Activated CD8-positive, alpha-beta memory T cell treated with anti-CD3 and anti-CD28 coated beads, Interleukin-2, amount 10 ng/mL, durations not matched to agents 7 days and 5 days (primary cell): ENCODE data around the gene GALNT14. TPM values are rescaled to one million over a fixed set of nuclear protein-coding genes. Genes with fewer than 3 reads are reported as not detected.

Experiments
- ATAC-seq: fragments of 150-1000 bp; cut with Tn5 transposase; one replicate; pipeline ENCODE4 v1.10.0; 2021; ENCODE audit warnings: moderate library complexity
- CTCF ChIA-PET: fragments of 350-600 bp; sonication (Branson Sonifier 250); formaldehyde crosslinking; loops from one replicate; lab custom pipeline; 2021; ENCODE audit warnings: antibody characterized with exemption; lab: Charles Lee
- DNase-seq: peaks from one replicate; pipeline ENCODE4 v3.0.0-alpha.2; 2020
- H3K27ac Mint-ChIP-seq: one replicate; pipeline ENCODE4 v1.8.0; 2021; ENCODE audit warnings: mild to moderate bottlenecking, mixed read lengths
- H3K27me3 Mint-ChIP-seq: one replicate; pipeline ENCODE4 v1.8.0; 2021; ENCODE audit warnings: mixed read lengths
- H3K36me3 Mint-ChIP-seq: one replicate; pipeline ENCODE4 v1.8.0; 2021; ENCODE audit warnings: mild to moderate bottlenecking, mixed read lengths
- H3K4me1 Mint-ChIP-seq: one replicate; pipeline ENCODE4 v1.8.0; 2021; ENCODE audit warnings: mixed read lengths
- H3K4me3 Mint-ChIP-seq: one replicate; pipeline ENCODE4 v1.8.0; 2021; ENCODE audit warnings: mild to moderate bottlenecking, moderate library complexity, mixed read lengths
- H3K9me3 Mint-ChIP-seq: one replicate; pipeline ENCODE4 v1.8.0; 2022; ENCODE audit warnings: low read depth, mixed read lengths
- total RNA-seq, 2 experiments: library from RNA; stranded (reverse); gene quantifications; one replicate each; pipeline ENCODE4 v1.2.3, GENCODE V29; 2021

The GALNT14 gene
- total RNA-seq, 2 experiments from 2014 or later = 0.42 TPM; not detected in 1

DNA sequence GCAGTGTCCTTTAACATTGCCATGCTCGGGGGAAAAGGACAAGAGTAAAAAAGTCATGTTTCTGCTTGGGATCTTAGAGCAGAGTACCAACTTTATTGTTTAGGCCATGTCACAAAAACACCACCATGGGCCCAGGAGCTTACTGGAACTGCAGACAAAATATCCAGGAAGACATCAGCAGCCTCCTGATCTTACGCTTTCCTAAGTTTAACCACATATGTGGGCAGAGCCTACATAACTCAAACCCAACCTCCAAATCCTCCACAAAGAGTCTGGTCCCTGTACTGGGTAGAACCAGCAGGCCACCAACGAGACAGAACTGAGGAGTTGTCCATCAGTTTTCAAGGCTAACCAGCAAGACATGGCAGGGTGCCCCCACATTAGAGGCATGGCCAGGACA is 10.3 kb downstream of the GALNT14 start:
- ATAC-seq (no peak), DNase-seq (no peak)
- Mint-ChIP-seq H3K27ac (no peak overlapping the region), H3K4me1 (no peaks in the 10 kb centered on the region), H3K4me3 (no peak overlapping the region), H3K36me3 (no peaks in the 10 kb centered on the region), H3K27me3 (peaks cover 40% of the 10 kb centered on the region), H3K9me3 (no peaks in the 10 kb centered on the region)
- CTCF ChIA-PET = no interaction called here

DNA sequence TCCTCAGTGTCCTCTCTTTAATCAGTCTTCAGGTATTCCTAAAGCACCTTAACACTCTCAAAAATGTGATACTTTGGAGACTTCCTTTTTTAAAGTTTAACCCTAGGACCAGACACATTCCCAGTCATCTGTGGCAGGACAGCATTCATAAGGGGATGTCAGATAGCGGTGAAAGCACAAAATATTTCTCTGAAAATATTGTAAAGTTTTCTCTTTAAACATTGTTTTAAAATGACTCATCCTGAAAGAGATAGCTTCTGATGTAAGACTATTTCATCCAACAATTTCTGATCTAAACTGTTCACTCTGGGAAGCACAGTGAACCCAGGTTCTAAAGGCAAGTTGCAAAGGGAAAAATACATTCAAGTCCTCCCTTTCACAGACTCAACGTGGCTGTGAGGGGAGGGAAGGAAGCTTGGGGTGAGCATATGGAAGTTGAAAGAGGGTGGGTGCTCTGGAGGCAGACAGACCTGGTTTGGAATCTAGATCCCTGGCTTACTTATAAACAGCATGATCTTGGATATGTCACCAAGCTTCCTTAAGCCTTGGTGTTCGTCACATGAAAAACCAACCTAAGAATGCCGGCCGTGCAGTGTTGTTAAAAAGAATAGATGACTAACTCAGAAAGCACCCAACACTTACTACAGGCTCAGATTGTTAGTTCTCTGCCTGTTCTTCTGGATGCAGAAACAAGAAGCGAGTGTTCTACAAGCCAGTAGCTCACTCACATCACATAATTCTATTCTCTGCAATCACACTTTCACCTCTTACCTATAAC is 12.1 kb downstream of the GALNT14 start:
- Mint-ChIP-seq H3K27me3 (peaks cover 39% of the 10 kb centered on the region), H3K4me1 (no peaks in the 10 kb centered on the region), H3K4me3 (no peak overlapping the region), H3K36me3 (no peaks in the 10 kb centered on the region), H3K9me3 (no peaks in the 10 kb centered on the region), H3K27ac (no peak overlapping the region)
- no peak for DNase-seq
- ATAC-seq = no peak
- CTCF ChIA-PET = interaction anchor here (1.5 kb wide), 1 partner anchor 12 kb away, joined by 4 read pairs; the partner anchor contains the start of gene GALNT14

DNA sequence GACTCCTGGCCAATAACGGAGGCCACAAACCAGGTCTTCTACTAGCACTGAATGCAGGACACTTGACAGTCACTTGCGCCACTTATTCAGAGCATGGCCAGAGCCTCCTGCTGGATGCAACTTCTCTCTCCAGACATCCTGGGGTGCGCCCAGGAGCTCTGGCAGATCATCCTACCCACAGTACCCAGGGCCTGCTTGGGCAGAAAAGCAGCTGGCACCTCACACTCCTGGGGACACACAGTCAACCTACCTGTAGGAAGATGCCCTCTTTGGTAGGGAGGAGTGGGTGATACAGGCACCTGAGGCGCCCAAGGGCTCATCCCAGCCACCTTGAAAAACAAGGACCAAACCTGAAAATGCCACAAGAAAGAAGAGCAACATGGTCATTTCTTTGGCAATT is 13.3 kb downstream of the GALNT14 start:
- no peaks in the 10 kb centered on the region for H3K36me3 Mint-ChIP-seq
- CTCF ChIA-PET = no interaction called here
- no peak overlapping the region for H3K27ac Mint-ChIP-seq

DNA sequence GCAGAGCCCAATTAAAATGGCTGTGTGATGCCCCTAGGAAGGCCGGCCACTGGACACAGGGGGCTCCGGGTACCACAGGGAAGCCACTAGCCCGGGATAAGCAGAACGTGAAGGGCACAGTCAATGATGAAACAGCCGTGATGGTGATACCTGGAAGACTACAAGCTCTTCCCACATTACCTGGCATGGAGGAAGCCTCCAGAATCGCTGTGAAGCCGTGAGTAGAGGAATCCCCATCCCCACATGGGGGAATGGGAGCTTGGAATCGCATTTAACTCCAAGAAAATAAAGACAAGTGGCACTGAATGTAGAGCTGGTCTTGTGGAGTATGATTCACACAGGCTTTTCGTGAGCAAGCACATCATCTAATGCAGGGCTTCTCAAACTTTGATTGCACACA is 16.1 kb downstream of the GALNT14 start:
- Mint-ChIP-seq H3K27ac (no peak overlapping the region), H3K9me3 (no peaks in the 10 kb centered on the region), H3K4me3 (no peak overlapping the region), H3K36me3 (no peaks in the 10 kb centered on the region), H3K27me3 (peaks cover 27% of the 10 kb centered on the region), H3K4me1 (no peaks in the 10 kb centered on the region)
- ATAC-seq = no peak
- no peak for DNase-seq
- CTCF ChIA-PET = no interaction called here

More for the DNA sequence above, 13.3 kb downstream of the GALNT14 start:
- Mint-ChIP-seq H3K4me3 (no peak overlapping the region), H3K4me1 (no peaks in the 10 kb centered on the region), H3K27me3 (peaks cover 39% of the 10 kb centered on the region), H3K9me3 (no peaks in the 10 kb centered on the region)
- ATAC-seq = no peak
- no peak for DNase-seq

DNA sequence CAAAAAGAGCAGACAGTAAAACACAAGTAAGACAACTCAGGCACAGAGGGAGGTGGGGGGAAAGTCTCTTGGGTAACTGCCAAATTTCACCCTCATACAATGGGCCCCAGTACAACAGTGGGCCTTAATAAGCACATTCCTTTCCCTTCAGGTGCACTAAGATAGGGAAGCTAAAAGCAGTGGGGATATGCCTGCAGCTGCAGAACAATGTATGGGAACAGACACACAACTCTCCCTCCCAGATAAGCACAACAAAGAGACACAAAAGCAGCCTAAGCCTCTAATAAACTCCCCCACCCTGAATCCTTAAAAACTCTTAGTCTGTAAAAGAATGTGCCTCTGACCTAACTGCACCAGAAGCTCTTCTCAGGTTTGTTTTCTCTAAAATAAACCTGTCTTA is 24.5 kb downstream of the GALNT14 start:
- no peaks in the 10 kb centered on the region for H3K4me1 Mint-ChIP-seq
- no peak overlapping the region for H3K27ac Mint-ChIP-seq
- CTCF ChIA-PET = no interaction called here
- peaks cover 15% of the 10 kb centered on the region for H3K27me3 Mint-ChIP-seq
- no peaks in the 10 kb centered on the region for H3K9me3 Mint-ChIP-seq
- ATAC-seq = no peak
- H3K36me3 Mint-ChIP-seq = no peaks in the 10 kb centered on the region
- H3K4me3 Mint-ChIP-seq = no peak overlapping the region
- DNase-seq = no peak

DNA sequence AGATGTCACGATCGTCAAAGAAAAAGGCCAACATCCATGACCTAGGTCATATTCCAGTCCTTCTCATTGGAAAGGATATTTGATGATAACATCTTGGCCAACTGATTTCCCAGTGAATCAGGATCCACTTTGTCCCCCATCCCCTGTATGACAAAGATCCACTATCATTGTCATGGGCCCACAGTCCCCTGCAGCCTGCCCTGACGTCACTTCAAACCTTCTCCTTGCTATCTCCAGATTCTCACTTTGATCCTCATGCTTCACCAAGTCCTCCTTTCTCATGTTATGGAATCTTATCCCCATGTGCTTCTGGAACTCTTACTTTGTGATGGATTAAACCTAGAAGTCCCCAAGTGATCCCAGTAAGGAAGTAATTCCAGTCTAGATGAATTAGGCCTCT is 25.7 kb downstream of the GALNT14 start:
- ATAC-seq (no peak), DNase-seq (no peak)
- Mint-ChIP-seq H3K27ac (no peak overlapping the region), H3K4me1 (no peaks in the 10 kb centered on the region), H3K36me3 (no peaks in the 10 kb centered on the region), H3K27me3 (peaks cover 15% of the 10 kb centered on the region), H3K9me3 (no peaks in the 10 kb centered on the region), H3K4me3 (no peak overlapping the region)
- CTCF ChIA-PET = no interaction called here

DNA sequence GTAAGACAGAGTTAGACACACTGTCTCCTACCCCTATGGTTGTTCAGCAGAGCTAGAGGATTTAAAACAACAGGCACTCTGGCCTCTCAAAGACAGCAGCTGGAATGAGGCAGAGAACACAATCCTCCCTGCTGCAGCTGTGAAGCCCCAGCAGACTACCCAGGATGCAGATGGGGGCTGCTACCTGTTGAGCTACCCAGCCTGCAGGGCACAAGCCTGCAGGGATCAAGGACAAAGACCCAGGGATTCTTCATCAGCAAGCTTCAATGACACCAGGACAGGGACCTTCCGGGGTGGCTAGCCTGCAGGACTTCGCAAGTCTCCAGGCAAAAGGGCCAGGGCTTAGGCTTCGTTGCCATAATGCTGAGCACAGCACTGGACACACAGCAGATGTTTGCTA is 27.2 kb downstream of the GALNT14 start:
- DNase-seq (no peak), ATAC-seq (no peak)
- no peaks in the 10 kb centered on the region for H3K9me3 Mint-ChIP-seq
- peaks cover 21% of the 10 kb centered on the region for H3K27me3 Mint-ChIP-seq
- no peaks in the 10 kb centered on the region for H3K4me1 Mint-ChIP-seq
- H3K4me3 Mint-ChIP-seq = no peak overlapping the region
- H3K36me3 Mint-ChIP-seq = no peaks in the 10 kb centered on the region
- H3K27ac Mint-ChIP-seq = no peak overlapping the region
- CTCF ChIA-PET = no interaction called here

DNA sequence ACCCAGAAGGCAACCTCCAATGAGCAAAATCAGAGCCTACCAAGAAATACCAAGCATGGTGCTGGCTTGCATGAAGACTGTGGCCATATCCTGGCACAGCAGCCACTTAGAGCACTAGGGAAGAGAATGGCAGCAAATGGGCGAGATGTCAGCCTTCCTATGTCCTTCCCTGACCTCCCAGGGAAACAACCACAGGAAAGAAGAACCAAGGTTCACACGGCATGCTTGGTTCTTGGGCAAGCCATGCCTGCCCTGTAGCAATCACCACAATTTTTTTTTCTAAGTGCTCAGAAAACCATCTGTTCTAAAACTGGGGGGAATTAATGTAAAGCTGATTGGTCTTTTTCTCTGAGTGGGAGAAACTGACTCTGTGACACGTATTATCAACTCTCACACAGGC is 27.8 kb downstream of the GALNT14 start:
- Mint-ChIP-seq H3K9me3 (no peaks in the 10 kb centered on the region), H3K4me1 (no peaks in the 10 kb centered on the region), H3K36me3 (no peaks in the 10 kb centered on the region), H3K27me3 (peaks cover 24% of the 10 kb centered on the region), H3K27ac (no peak overlapping the region), H3K4me3 (no peak overlapping the region)
- DNase-seq (no peak), ATAC-seq (no peak)
- CTCF ChIA-PET = no interaction called here

- H3K27me3 Mint-ChIP-seq = peaks cover 29% of the 10 kb centered on the region
- no peaks in the 10 kb centered on the region for H3K4me1 Mint-ChIP-seq
- no peak overlapping the region for H3K27ac Mint-ChIP-seq
- no peak for ATAC-seq
- H3K4me3 Mint-ChIP-seq = no peak overlapping the region
- H3K36me3 Mint-ChIP-seq = no peaks in the 10 kb centered on the region
- DNase-seq = no peak
- H3K9me3 Mint-ChIP-seq = no peaks in the 10 kb centered on the region
- CTCF ChIA-PET = no interaction called here
Observed at GRCh38 chr2:31109633-31110192, 28.5 kb downstream of the GALNT14 start.

- no peaks in the 10 kb centered on the region for H3K36me3 Mint-ChIP-seq
- CTCF ChIA-PET = no interaction called here
Observed at GRCh38 chr2:31108561-31109286, 29.5 kb downstream of the GALNT14 start.

DNA sequence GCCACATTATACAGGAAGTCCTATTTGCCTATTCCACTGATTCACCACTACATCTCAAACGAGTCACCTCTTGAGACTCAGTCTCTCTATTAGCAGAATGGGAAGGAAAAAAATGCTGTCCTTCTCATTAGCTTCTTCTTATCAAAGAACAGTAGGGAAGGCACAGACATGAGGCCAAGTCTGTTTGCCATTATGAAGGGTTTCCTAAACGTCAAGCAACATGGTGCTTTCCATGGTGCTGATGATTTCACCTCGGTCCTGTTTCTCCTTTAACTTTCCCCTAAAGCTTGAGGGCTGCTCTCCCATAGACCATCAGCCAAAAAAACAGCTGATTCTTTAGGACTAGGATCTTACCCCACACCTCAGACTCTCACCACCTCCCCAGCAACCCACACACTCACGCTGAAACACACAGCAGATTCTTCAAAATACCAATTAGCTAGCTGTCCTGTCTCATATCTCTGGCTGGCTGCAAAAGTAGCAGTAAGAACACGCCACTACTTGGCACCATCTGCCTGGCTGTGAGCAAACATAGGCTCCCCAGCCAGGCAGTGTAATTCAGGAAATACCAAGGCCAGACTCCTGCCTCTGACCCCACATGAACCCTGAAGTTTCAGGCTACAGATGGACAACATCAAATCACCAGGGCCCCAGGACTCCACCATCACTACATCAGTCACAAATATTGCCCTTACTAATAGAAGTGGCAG is 30.5 kb downstream of the GALNT14 start:
- H3K9me3 Mint-ChIP-seq = no peaks in the 10 kb centered on the region
- no peak overlapping the region for H3K4me3 Mint-ChIP-seq
- peaks cover 35% of the 10 kb centered on the region for H3K27me3 Mint-ChIP-seq

More at GRCh38 chr2:31108561-31109286, 29.5 kb downstream of the GALNT14 start:
- Mint-ChIP-seq H3K4me3 (no peak overlapping the region), H3K4me1 (no peaks in the 10 kb centered on the region), H3K9me3 (no peaks in the 10 kb centered on the region), H3K27ac (no peak overlapping the region), H3K27me3 (peaks cover 30% of the 10 kb centered on the region)
- ATAC-seq (no peak), DNase-seq (no peak)

DNA sequence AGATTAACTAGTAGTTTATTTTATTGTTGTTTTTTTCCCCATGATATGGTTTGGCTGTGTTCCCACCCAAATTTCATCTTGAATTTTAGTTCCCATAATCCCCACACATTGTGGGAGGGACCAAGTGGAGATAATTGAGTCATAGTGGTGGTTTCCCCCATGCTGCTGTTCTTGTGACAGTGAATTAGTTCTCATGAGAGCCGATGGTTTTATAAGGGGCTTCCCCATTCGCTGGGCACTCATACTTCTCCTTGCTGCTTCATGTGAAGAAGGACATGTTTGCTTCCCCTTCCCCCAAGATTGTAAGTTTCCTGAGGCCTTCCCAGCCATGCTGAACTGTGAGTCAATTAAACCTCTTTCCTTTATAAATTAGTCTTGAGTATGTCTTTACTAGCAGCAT is 36.5 kb downstream of the GALNT14 start:
- DNase-seq (no peak), ATAC-seq (no peak)
- Mint-ChIP-seq H3K9me3 (no peaks in the 10 kb centered on the region), H3K36me3 (no peaks in the 10 kb centered on the region), H3K4me1 (no peaks in the 10 kb centered on the region), H3K4me3 (no peak overlapping the region), H3K27ac (no peak overlapping the region), H3K27me3 (peaks cover 41% of the 10 kb centered on the region)
- CTCF ChIA-PET = no interaction called here

More for the DNA sequence above, 30.5 kb downstream of the GALNT14 start:
- Mint-ChIP-seq H3K36me3 (no peaks in the 10 kb centered on the region), H3K27ac (no peak overlapping the region), H3K4me1 (no peaks in the 10 kb centered on the region)
- no peak for DNase-seq
- ATAC-seq = no peak
- CTCF ChIA-PET = no interaction called here

- no peak for ATAC-seq
- Mint-ChIP-seq H3K27me3 (peaks cover 13% of the 10 kb centered on the region), H3K4me3 (no peak overlapping the region), H3K9me3 (no peaks in the 10 kb centered on the region), H3K36me3 (no peaks in the 10 kb centered on the region), H3K27ac (no peak overlapping the region), H3K4me1 (no peaks in the 10 kb centered on the region)
- CTCF ChIA-PET = no interaction called here
- no peak for DNase-seq
Observed at GRCh38 chr2:31097962-31098613, 40.2 kb downstream of the GALNT14 start.
